A549 (cell line): Measurements from ENCODE around the gene ELOVL6. TPM values are rescaled to one million over a fixed set of nuclear protein-coding genes. Genes with fewer than 3 reads are reported as not detected.

ENCODE experiments used
- ATAC-seq, 2 experiments: fragments of 200-7000 bp in 1 of 2; fragments of >200 bp in 1 of 2; cut with Nextera tagmentation in 1 of 2; cut with Tn5 transposase in 1 of 2; 3 replicates each; pipeline versions ENCODE4 v1.8.0 to v1.9.1; 2018 to 2020; ENCODE audit warnings: mild to moderate bottlenecking in 1 of 2, moderate library complexity in 1 of 2
- CTCF ChIA-PET: fragments of 300-600 bp; sonication (Branson Sonifier 250); formaldehyde crosslinking; extraction: SDS; loops from one replicate; lab custom pipeline; 2021; ENCODE audit warnings: antibody characterized with exemption, inconsistent platforms; lab: Yijun Ruan, JAX
- POLR2A ChIA-PET: fragments of 350-600 bp; formaldehyde crosslinking; extraction: SDS; loops from one replicate; lab custom pipeline; 2021; ENCODE audit warnings: antibody characterized with exemption, inconsistent platforms; lab: Yijun Ruan, JAX
- DNase-seq, 2 experiments: peaks; one replicate each; pipeline versions ENCODE4 v3.0.0 to v3.0.0-alpha.2; 2011 to 2016; ENCODE audit warnings: low read depth in 1 of 2, low spot score in 1 of 2
- FAIRE-seq: peaks from 2 replicates; lab custom pipeline; 2011; peaks lifted over from hg19 to GRCh38; lab: Jason Lieb, UNC
- H3K27ac ChIP-seq, 2 experiments: fragments of >200 bp; sonication (Bioruptor Twin); formaldehyde crosslinking; 3 replicates each; pipeline ENCODE4 v1.5.1; 2016 to 2017
- H3K4me1 ChIP-seq: fragments of >200 bp; sonication (Bioruptor Twin); formaldehyde crosslinking; 3 replicates; pipeline ENCODE4 v1.6.1; 2016
- H3K4me2 ChIP-seq: fragments of >200 bp; sonication (Bioruptor Twin); formaldehyde crosslinking; 3 replicates; pipeline ENCODE4 v1.6.1; 2016
- H3K4me3 ChIP-seq: fragments of >200 bp; sonication (Bioruptor Twin); formaldehyde crosslinking; 3 replicates; pipeline ENCODE4 v1.5.1; 2016
- H3K9me3 ChIP-seq: fragments of >200 bp; sonication (Bioruptor Twin); formaldehyde crosslinking; 3 replicates; pipeline ENCODE4 v1.6.1; 2016
- CBX2 ChIP-seq: fragments of 200-600 bp; sonication (generic); IDR thresholded peaks from 2 replicates; pipeline ENCODE4 v1.6.1; 2016; ENCODE audit warnings: low read depth, mild to moderate bottlenecking, borderline replicate concordance
- CBX8 ChIP-seq: fragments of 200-600 bp; sonication (generic); IDR thresholded peaks from 2 replicates; pipeline ENCODE4 v1.6.1; 2016
- CHD4 ChIP-seq: fragments of 200-600 bp; sonication (generic); IDR thresholded peaks from 2 replicates; pipeline ENCODE4 v1.6.1; 2016; ENCODE audit warnings: antibody characterized with exemption, mild to moderate bottlenecking, borderline replicate concordance
- E2F6 ChIP-seq: IDR thresholded peaks from 2 replicates; pipeline ENCODE4 v1.6.1; 2012; ENCODE audit warnings: low read depth, borderline replicate concordance
- EHF ChIP-seq: fragments of 250-450 bp; sonication (Bioruptor Pico); IDR thresholded peaks from 2 replicates; pipeline ENCODE4 v1.5.0; 2020; ENCODE audit warnings: mild to moderate bottlenecking
- EHMT2 ChIP-seq: fragments of 200-600 bp; sonication (generic); IDR thresholded peaks from 2 replicates; pipeline ENCODE4 v1.6.1; 2016; ENCODE audit warnings: antibody characterized with exemption, low read depth, mild to moderate bottlenecking, moderate library complexity
- EP300 ChIP-seq, 2 experiments: fragments of >200 bp; sonication (Bioruptor Twin); formaldehyde crosslinking; IDR thresholded peaks; 2 replicates in 1 of 2; 3 replicates in 1 of 2; pipeline ENCODE4 v1.6.1; 2016 to 2017
- ESRRA ChIP-seq: fragments of 150-350 bp; IDR thresholded peaks from 2 replicates; pipeline ENCODE4 v1.6.1; 2014; ENCODE audit warnings: mild to moderate bottlenecking, low read length, borderline replicate concordance
- FOSL2 ChIP-seq, 2 experiments: fragments of 450-650 bp in 1 of 2; fragments of >200 bp in 1 of 2; sonication (Bioruptor Twin) in 1 of 2; formaldehyde crosslinking; IDR thresholded peaks; 2 replicates each; pipeline versions ENCODE4 v1.5.0 to v1.6.1; 2016 to 2020; ENCODE audit warnings: mild to moderate bottlenecking in 1 of 2, moderate library complexity in 1 of 2
- FOXS1 ChIP-seq: fragments of 250-450 bp; sonication (Bioruptor Pico); IDR thresholded peaks from 2 replicates; pipeline ENCODE4 v1.5.0; 2020; ENCODE audit warnings: mild to moderate bottlenecking, moderate library complexity
- GATA3 ChIP-seq: IDR thresholded peaks from 2 replicates; pipeline ENCODE4 v1.6.1; 2012; ENCODE audit warnings: borderline replicate concordance
- HDAC2 ChIP-seq: fragments of 200-600 bp; sonication (generic); IDR thresholded peaks from 2 replicates; pipeline ENCODE4 v1.6.1; 2016
- HEYL ChIP-seq: fragments of 250-450 bp; sonication (Bioruptor Pico); IDR thresholded peaks from 2 replicates; pipeline ENCODE4 v1.8.0; 2021; ENCODE audit warnings: mild to moderate bottlenecking, moderate library complexity
- HMGXB4 ChIP-seq: fragments of 250-450 bp; sonication (Bioruptor Pico); IDR thresholded peaks from 2 replicates; pipeline ENCODE4 v1.5.0; 2021; ENCODE audit warnings: mild to moderate bottlenecking, moderate library complexity, borderline replicate concordance
- HOXB13 ChIP-seq: fragments of 250-450 bp; sonication (Bioruptor Pico); IDR thresholded peaks from 2 replicates; pipeline ENCODE4 v1.5.0; 2020; ENCODE audit warnings: low read depth, mild to moderate bottlenecking, moderate library complexity
- HOXB5 ChIP-seq: fragments of 250-450 bp; sonication (Bioruptor Pico); IDR thresholded peaks from 2 replicates; pipeline ENCODE4 v1.5.0; 2020; ENCODE audit warnings: mild to moderate bottlenecking, moderate library complexity
- JUN ChIP-seq, 2 experiments: fragments of >200 bp; sonication (Bioruptor Twin); formaldehyde crosslinking; IDR thresholded peaks; 2 replicates in 1 of 2; 3 replicates in 1 of 2; pipeline ENCODE4 v1.6.1; 2016 to 2017
- JUNB ChIP-seq: fragments of >200 bp; sonication (Bioruptor Twin); formaldehyde crosslinking; IDR thresholded peaks from 2 replicates; pipeline ENCODE4 v1.6.1; 2016
- KDM1A ChIP-seq: fragments of 200-600 bp; sonication (generic); IDR thresholded peaks from 2 replicates; pipeline ENCODE4 v1.6.1; 2016; ENCODE audit warnings: low read depth, mild to moderate bottlenecking
- KDM5A ChIP-seq: fragments of 200-600 bp; sonication (generic); IDR thresholded peaks from 2 replicates; pipeline ENCODE4 v1.6.1; 2016; ENCODE audit warnings: antibody characterized with exemption, mild to moderate bottlenecking
- MAFK ChIP-seq: fragments of 450-650 bp; IDR thresholded peaks from 2 replicates; pipeline ENCODE4 v1.6.1; 2014; ENCODE audit not compliant: partially characterized antibody
- MAX ChIP-seq: IDR thresholded peaks from 2 replicates; pipeline ENCODE4 v1.6.1; 2012
- MAZ ChIP-seq: fragments of 150-350 bp; IDR thresholded peaks from 2 replicates; pipeline ENCODE4 v1.6.1; 2014; ENCODE audit warnings: antibody characterized with exemption, low read depth, low read length, borderline replicate concordance
- NR3C1 ChIP-seq: fragments of >200 bp; sonication (Bioruptor Twin); formaldehyde crosslinking; IDR thresholded peaks from 3 replicates; pipeline ENCODE4 v1.6.1; 2017
- POLR2A ChIP-seq: IDR thresholded peaks from 2 replicates; pipeline ENCODE4 v1.6.1; 2012; ENCODE audit warnings: mild to moderate bottlenecking, low read length
- RAD21 ChIP-seq, 2 experiments: fragments of >200 bp in 1 of 2; sonication (Bioruptor Twin) in 1 of 2; formaldehyde crosslinking in 1 of 2; IDR thresholded peaks in 1 of 2; conservative IDR thresholded peaks in 1 of 2; 2 replicates in 1 of 2; 3 replicates in 1 of 2; pipeline ENCODE4 v1.6.1; 2012 to 2018; ENCODE audit warnings: inconsistent platforms in 1 of 2
- REST ChIP-seq: fragments of 200-600 bp; sonication (generic); IDR thresholded peaks from 2 replicates; pipeline ENCODE4 v1.6.1; 2016; ENCODE audit warnings: antibody characterized with exemption, mild to moderate bottlenecking, moderate library complexity
- SMC3 ChIP-seq: fragments of >200 bp; sonication (Bioruptor Twin); formaldehyde crosslinking; IDR thresholded peaks from 3 replicates; pipeline ENCODE4 v1.6.1; 2018; ENCODE audit warnings: inconsistent platforms
- USF2 ChIP-seq: fragments of 450-650 bp; IDR thresholded peaks from 2 replicates; pipeline ENCODE4 v1.6.1; 2014; ENCODE audit warnings: antibody characterized with exemption
- ZSCAN20 ChIP-seq: fragments of 250-450 bp; sonication (Bioruptor Pico); IDR thresholded peaks from 2 replicates; pipeline ENCODE4 v1.8.0; 2022; ENCODE audit warnings: mild to moderate bottlenecking, moderate library complexity
- WGBS: methylation state at CpG from one replicate; pipeline ENCODE4 v1.1.6; 2017; ENCODE audit errors: missing lambda C conversion rate; 5-methylcytosine and 5-hydroxymethylcytosine counted together
- polyA plus RNA-seq, 4 experiments: library from polyadenylated mRNA; depleted of rRNA in 3 of 4; stranded (reverse); fragments of >200 nt; fragmentation: RNase III in 1 of 4; extraction: RNeasy Plus Mini Kit Qiagen cat#74134 plus additional on column Dnase treatment in 1 of 4; gene quantifications; 2 replicates in 3 of 4; 3 replicates in 1 of 4; pipeline ENCODE4 v1.2.3, GENCODE V29; 2011 to 2017

The ELOVL6 gene
- polyA plus RNA-seq, 2 of the 4 experiments (the other 2 are of a cell fraction) = 22.0 to 26.8 TPM

GRCh38 chr4:110184791-110185155, 13.6 kb downstream of the ELOVL6 start:
- ATAC-seq (no peak), DNase-seq (no peak), FAIRE-seq (no peak)
- Histone ChIP-seq H3K27ac (no peak overlapping the region), H3K4me2 (no peak overlapping the region), H3K9me3 (no peaks in the 10 kb centered on the region), H3K4me3 (no peak overlapping the region), H3K4me1 (peaks cover 7% of the 10 kb centered on the region; the same call in 1 of the 3 replicates)
- no peak for TF ChIP-seq E2F6
- no peak for TF ChIP-seq JUN (IDR thresholded peaks at IDR 0.05)
- TF ChIP-seq MAZ = no peak
- no peak for TF ChIP-seq KDM5A
- TF ChIP-seq EP300 (IDR thresholded peaks at IDR 0.05) = no peak
- no peak for TF ChIP-seq HOXB13 (CRISPR knock-in tag)
- TF ChIP-seq RAD21 (conservative IDR thresholded peaks at IDR 0.05 in 1 of 2, IDR thresholded peaks at IDR 0.05 in 1 of 2) = no peak
- no peak for TF ChIP-seq MAX
- TF ChIP-seq GATA3 = no peak
- no peak for TF ChIP-seq ZSCAN20 (CRISPR knock-in tag)
- TF ChIP-seq KDM1A = no peak
- TF ChIP-seq NR3C1 = no peak
- TF ChIP-seq MAFK = no peak
- TF ChIP-seq EHF (CRISPR knock-in tag) = no peak
- no peak for TF ChIP-seq REST
- ChIA-PET CTCF (no interaction called here), POLR2A (interaction anchor here (1.2 kb wide), 1 partner anchor 12 kb away, joined by 4 read pairs; no protein-coding TSS in a partner anchor)
- WGBS = 61% methylated on average over 1 of the region's 1 CpG

GRCh38 chr4:110184140-110184790, 14.2 kb downstream of the ELOVL6 start:
- ChIA-PET POLR2A (interaction anchor here (1.2 kb wide), 1 partner anchor 12 kb away, joined by 4 read pairs; no protein-coding TSS in a partner anchor), CTCF (no interaction called here)
- DNase-seq (no peak), FAIRE-seq (no peak), ATAC-seq (no peak)
- no peak overlapping the region for H3K4me3 ChIP-seq
- H3K9me3 ChIP-seq = no peaks in the 10 kb centered on the region
- no peak for TF ChIP-seq HDAC2
- no peak for TF ChIP-seq CBX8
- TF ChIP-seq ESRRA = no peak
- no peak for TF ChIP-seq FOXS1
- TF ChIP-seq SMC3 = no peak
- TF ChIP-seq FOSL2 (IDR thresholded peaks at IDR 0.05) = no peak
- TF ChIP-seq FOSL2 (CRISPR knock-in tag; IDR thresholded peaks at IDR 0.05) = no peak
- TF ChIP-seq CHD4 = no peak
- no peak for TF ChIP-seq EHF (CRISPR knock-in tag)
- no peak for TF ChIP-seq HOXB5 (CRISPR knock-in tag)
- TF ChIP-seq EP300 (IDR thresholded peaks at IDR 0.05) = no peak
- no peak for TF ChIP-seq GATA3
- TF ChIP-seq JUN (IDR thresholded peaks at IDR 0.05) = no peak
- no peak for TF ChIP-seq EHMT2
- no peak for TF ChIP-seq POLR2A
- no peak for TF ChIP-seq JUNB
- no peak for TF ChIP-seq USF2
- TF ChIP-seq CBX2 = no peak
- no peak for TF ChIP-seq HEYL (CRISPR knock-in tag)
- TF ChIP-seq HMGXB4 = no peak
- no peak overlapping the region for H3K4me2 ChIP-seq
- no peak overlapping the region for H3K27ac ChIP-seq
- H3K4me1 ChIP-seq = peaks cover 7% of the 10 kb centered on the region; the same call in 1 of the 3 replicates
- 53% methylated on average over 4 of the region's 4 CpGs for WGBS
